ENCODE measurements around the gene TNFAIP2. TPM values are rescaled to one million over a fixed set of nuclear protein-coding genes. Genes with fewer than 3 reads are reported as not detected.

TNFAIP2 gene
- total RNA-seq, 2 experiments from 2014 or later, result not detected

DNA sequence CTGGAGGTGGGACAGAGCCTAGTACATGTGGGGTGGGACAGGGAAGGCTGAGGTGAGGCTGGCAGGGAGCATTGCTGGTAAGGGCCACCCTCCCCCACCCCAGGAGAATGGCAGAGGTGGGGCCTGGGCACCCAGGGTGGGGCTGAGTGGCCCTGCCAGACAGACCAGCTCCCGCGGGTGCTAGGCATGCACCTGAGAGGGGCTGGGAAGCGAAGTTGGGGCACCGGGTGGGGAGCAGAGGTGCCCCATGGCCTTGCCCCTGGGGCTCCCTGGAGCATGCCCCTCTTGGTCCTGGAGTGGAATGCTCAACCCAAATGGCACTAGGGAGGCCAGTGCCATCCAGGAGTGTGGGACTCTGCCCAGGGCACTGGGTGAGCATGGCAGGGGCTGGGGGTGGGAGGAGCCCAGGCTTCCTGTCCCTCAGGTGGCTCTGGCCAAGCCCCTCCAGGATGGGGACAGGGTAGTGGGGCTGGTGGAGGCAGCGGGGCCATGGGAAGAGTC lies 1.3 kb downstream of the TNFAIP2 start:
- Histone ChIP-seq H3K4me2 (ENCODE audit: low read length) (no peak overlapping the region), H4K20me1 (ENCODE audit: insufficient read depth, low read length) (no peaks in the 10 kb centered on the region), H3K79me2 (ENCODE audit: insufficient read depth, low read depth, low read length) (no peaks in the 10 kb centered on the region), H2AFZ (ENCODE audit: low read length) (no peak overlapping the region), H3K9me2 (ENCODE audit: insufficient read depth, low read length) (no peaks in the 10 kb centered on the region), H3K27ac (ENCODE audit: low read depth, low read length, poor library complexity, severe bottlenecking) (no peak overlapping the region), H3K4me3 (ENCODE audit: low read depth, low read length, poor library complexity, severe bottlenecking) (no peak overlapping the region), H3K36me3 (ENCODE audit: insufficient read depth, low read length) (no peaks in the 10 kb centered on the region), H3K4me1 (ENCODE audit: insufficient read depth, low read length, poor library complexity, severe bottlenecking) (peaks cover 7% of the 10 kb centered on the region), H3K9me3 (ENCODE audit: low read length) (no peaks in the 10 kb centered on the region)
- TF ChIP-seq EZH2phosphoT487 (IDR thresholded peaks at IDR 0.05; ENCODE audit: borderline replicate concordance, low read depth, low read length) (no peak), CTCF (conservative IDR thresholded peaks at IDR 0.05; ENCODE audit: low read length) (no peak)
- DNase-seq (ENCODE audit: low spot score), result no peak
- ChIA-PET CTCF (ENCODE audit: unreplicated experiment) (no interaction called here), POLR2A (no interaction called here)
- BruUV-seq (replicated peaks), result no TSS peak
- intact Hi-C loops (cut with micrococcal nuclease; ENCODE audit: unreplicated experiment), result no loop called here

- no peak overlapping the region for H3K4me3 ChIP-seq (ENCODE audit: low read depth, low read length, poor library complexity, severe bottlenecking)
- ChIA-PET POLR2A (no interaction called here), CTCF (ENCODE audit: unreplicated experiment) (no interaction called here)
- no peaks in the 10 kb centered on the region for H4K20me1 ChIP-seq (ENCODE audit: insufficient read depth, low read length)
- BruUV-seq (replicated peaks), result no TSS peak
- no peaks in the 10 kb centered on the region for H3K36me3 ChIP-seq (ENCODE audit: insufficient read depth, low read length)
- intact Hi-C loops (cut with micrococcal nuclease; ENCODE audit: unreplicated experiment), result no loop called here
- no peak overlapping the region for H3K4me2 ChIP-seq (ENCODE audit: low read length)
- H3K9me3 ChIP-seq (ENCODE audit: low read length), result no peaks in the 10 kb centered on the region
- H3K79me2 ChIP-seq (ENCODE audit: insufficient read depth, low read depth, low read length), result no peaks in the 10 kb centered on the region
- no peak overlapping the region for H3K27ac ChIP-seq (ENCODE audit: low read depth, low read length, poor library complexity, severe bottlenecking)
- TF ChIP-seq EZH2phosphoT487 (IDR thresholded peaks at IDR 0.05; ENCODE audit: borderline replicate concordance, low read depth, low read length) (no peak), CTCF (conservative IDR thresholded peaks at IDR 0.05; ENCODE audit: low read length) (no peak)
- peaks cover 7% of the 10 kb centered on the region for H3K4me1 ChIP-seq (ENCODE audit: insufficient read depth, low read length, poor library complexity, severe bottlenecking)
- H2AFZ ChIP-seq (ENCODE audit: low read length), result no peak overlapping the region
- H3K9me2 ChIP-seq (ENCODE audit: insufficient read depth, low read length), result no peaks in the 10 kb centered on the region
- DNase-seq (ENCODE audit: low spot score), result no peak
Measured at GRCh38 chr14:103125098-103126070, 2.1 kb downstream of the TNFAIP2 start.
